ENCODE results near the gene ATXN10.

Gene ATXN10

DNA sequence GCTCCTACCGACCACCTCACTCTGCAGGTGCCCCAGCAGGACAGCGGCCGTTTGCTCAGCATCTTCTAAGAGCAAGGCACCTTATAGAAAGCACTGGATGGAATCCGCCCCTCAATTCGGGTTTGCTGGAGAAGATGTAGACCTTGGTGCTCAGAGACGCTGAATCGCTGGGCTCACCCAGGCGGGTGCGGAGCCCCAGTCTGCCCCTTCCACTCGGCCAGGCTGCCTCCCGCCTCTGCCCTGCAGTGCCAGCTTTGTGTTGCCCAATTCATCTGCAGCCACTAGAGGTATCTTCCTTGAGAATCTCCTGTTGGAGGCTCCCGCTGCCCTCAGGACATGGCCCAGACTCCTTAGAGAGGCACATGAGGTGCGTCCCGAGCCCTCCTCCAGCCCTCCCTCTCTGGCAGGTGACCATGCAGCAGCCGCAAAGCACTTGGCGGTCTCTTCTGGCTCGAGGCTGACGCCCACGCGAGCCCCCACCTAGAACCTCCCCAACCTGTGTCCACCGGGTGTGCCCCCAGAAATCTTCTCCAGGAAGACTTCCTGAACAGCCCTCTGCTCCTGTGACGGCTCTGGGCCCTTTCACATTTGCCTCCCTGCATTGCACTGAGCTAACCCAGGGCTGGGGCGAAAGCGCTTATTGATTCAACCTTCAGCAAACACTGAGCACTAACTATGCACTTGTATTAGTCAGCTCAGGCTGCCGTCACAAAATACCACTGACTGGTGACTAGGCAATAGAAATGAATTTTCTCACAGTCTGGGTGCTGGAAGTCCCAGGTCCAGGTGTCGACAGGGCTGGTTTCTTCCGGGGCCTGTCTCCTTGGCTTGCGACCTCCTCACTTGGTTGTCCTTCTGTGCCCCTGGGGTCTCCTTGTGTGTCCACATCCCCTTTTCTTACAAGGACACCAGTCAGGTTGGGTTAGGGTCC, 187.9 kb downstream of the ATXN10 start:
- in situ Hi-C loops (cut with MboI; ENCODE audit: low sequenced_read_pairs), result loop anchor here (10.0 kb wide), 1 partner anchor 105 kb away; no protein-coding TSS in a partner anchor
- Histone ChIP-seq H3K4me1 (no peaks in the 10 kb centered on the region), H3K9me3 (no peaks in the 10 kb centered on the region), H3K27me3 (ENCODE audit: low read depth) (no peaks in the 10 kb centered on the region), H3K4me3 (no peak overlapping the region), H3K36me3 (replicated peaks) (no peaks in the 10 kb centered on the region)
- DNase-seq (ENCODE audit: low spot score in 2 of 2), result no peak

DNA sequence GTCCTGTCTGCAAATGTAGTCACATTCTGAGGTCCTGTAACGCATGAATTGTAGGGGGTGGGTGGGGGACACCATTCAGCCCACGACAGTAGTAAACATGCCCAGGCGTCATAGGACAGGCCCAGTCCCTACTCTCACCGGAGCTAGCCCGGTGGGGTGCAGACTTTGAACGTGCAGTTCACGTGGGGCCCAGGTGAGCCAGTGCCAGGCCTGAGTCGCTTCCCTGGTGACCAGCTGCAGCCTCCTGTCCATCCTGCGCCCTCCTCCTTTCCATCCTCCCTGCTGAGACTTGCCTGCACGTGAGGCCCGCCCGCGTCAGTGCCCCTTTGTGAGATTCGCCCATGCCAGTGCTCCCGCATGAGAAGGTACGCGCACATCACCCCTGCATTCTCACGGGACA, 188.6 kb downstream of the ATXN10 start:
- no peak for DNase-seq (ENCODE audit: low spot score in 2 of 2)
- in situ Hi-C loops (cut with MboI; ENCODE audit: low sequenced_read_pairs), result loop anchor here (10.0 kb wide), 1 partner anchor 105 kb away; no protein-coding TSS in a partner anchor
- Histone ChIP-seq H3K4me1 (no peaks in the 10 kb centered on the region), H3K27me3 (ENCODE audit: low read depth) (no peaks in the 10 kb centered on the region), H3K36me3 (replicated peaks) (no peaks in the 10 kb centered on the region), H3K4me3 (no peak overlapping the region), H3K9me3 (no peaks in the 10 kb centered on the region)

DNA sequence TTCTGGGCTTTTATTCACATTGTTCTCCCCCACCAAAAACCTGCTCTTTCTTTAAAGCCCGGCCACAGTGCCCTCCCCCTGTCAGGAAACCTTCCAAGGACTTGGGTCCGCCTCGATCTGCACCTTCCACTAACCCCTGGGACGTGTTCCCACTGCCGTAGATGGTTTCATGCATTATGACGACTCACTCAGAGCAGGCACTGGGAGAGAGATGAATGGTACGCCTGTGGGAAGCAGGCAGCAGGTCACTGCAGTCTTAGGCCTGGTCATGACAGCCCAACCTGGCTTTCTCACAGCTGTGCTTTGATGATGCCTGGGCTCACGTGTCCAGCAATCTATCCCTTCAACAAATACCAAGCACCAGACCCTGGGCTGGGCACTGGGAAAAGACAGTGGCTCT, 189.6 kb downstream of the ATXN10 start:
- Histone ChIP-seq H3K4me1 (no peaks in the 10 kb centered on the region), H3K36me3 (replicated peaks) (no peaks in the 10 kb centered on the region), H3K4me3 (no peak overlapping the region), H3K9me3 (no peaks in the 10 kb centered on the region), H3K27me3 (ENCODE audit: low read depth) (no peaks in the 10 kb centered on the region)
- in situ Hi-C loops (cut with MboI; ENCODE audit: low sequenced_read_pairs), result loop anchor here (10.0 kb wide), 1 partner anchor 104 kb away; no protein-coding TSS in a partner anchor
- DNase-seq (ENCODE audit: low spot score in 2 of 2), result no peak

DNA sequence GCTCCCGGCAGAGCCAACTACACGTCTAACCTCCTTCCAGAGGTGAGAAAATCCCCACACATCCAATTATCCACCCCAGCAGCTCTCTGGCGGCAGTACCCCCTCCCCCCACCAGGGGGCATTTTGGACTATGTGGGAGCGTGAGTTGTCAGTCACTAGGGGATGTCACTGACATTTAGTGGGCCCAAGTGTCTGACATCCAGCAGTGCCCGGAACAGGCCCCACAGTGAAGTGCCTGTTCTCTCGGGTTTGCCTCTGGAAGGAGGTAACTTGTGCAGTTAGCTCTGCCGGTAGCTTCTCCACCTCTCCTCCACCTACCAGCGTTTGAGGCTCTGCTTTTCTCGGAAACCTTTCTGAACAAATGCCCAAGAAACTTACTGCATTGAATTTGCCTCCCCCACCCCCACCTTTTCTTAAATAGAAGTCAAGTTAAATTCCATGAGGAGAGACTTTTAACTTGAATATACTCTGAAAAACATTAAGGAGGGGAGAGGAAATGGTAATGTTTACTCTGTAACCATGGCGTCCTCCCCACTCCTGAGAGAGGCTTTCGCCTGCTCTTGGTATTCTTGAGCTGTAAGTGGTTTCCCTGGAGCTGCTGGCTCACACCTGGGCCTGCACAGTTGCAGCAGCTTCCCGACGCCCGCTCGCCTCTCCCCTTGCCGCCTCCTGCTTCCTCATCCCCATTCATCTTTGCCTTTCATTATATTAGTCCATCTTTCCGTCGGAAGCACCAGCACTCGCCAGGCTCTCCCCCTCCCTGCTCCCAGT, 192.5 kb downstream of the ATXN10 start:
- Histone ChIP-seq H3K27me3 (ENCODE audit: low read depth) (peaks cover 24% of the 10 kb centered on the region), H3K9me3 (no peaks in the 10 kb centered on the region), H3K36me3 (replicated peaks) (no peaks in the 10 kb centered on the region), H3K4me1 (no peaks in the 10 kb centered on the region), H3K4me3 (no peak overlapping the region)
- in situ Hi-C loops (cut with MboI; ENCODE audit: low sequenced_read_pairs), result loop anchor here (10.0 kb wide), 1 partner anchor 101 kb away; no protein-coding TSS in a partner anchor
- DNase-seq (ENCODE audit: low spot score in 2 of 2), result peak; percentile 62 to 90

DNA sequence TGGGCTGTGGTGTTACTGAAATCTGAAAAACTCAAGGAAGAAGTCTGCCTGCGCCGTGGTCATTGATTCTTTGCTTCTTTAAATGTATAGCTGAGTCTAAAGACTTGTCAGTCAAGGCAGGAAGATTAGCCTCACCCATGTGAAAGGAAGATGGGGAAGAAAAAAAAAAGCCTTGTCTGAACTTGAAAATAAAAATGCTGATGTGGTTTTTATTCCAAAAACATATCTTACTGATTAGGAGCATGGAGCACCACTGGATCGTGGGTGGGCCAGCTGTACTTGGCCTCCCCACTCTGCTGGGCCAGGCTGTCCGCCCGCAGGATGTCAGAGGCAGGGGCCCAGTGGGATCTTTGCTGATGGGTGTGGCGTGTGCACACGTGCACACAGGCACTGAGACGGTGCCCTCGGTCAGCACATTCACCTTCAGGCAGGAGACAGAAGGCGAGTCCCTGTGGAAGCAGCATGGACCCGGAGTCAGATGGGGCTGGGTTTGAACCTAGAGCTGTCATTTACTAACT, 193.4 kb downstream of the ATXN10 start:
- Histone ChIP-seq H3K36me3 (replicated peaks) (no peaks in the 10 kb centered on the region), H3K9me3 (no peaks in the 10 kb centered on the region), H3K4me1 (no peaks in the 10 kb centered on the region), H3K27me3 (ENCODE audit: low read depth) (peaks cover 30% of the 10 kb centered on the region), H3K4me3 (no peak overlapping the region)
- in situ Hi-C loops (cut with MboI; ENCODE audit: low sequenced_read_pairs), result loop anchor here (10.0 kb wide), 1 partner anchor 100 kb away; no protein-coding TSS in a partner anchor
- DNase-seq (ENCODE audit: low spot score in 2 of 2), result peak in 1 of 2 experiments; percentile 5

DNA sequence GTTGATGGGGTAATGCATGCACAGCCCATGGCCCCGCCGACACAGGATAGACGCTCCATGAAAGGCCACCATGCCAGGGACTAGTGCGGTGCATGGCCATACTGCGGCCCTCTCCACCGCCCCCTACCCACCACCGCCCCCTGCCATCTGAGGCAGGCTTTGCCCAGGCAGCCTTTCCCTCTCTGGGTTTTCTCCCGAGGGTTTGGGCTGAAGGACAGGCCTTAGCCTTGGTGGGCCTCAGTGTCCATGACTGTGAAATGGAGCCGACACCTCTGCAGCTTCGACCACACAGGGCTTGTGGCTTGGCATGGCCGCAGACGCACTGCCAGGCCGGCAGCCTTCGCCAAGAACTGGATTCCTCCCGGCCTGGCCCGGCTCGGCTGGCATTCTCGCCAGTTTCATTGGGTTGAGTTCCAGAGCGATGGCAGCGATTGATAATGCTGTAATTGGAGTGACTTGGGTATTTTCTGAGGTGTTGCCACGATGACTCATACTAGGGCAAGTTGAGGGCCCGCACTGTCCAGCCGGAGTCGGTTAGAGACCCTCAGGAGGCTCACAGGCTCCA, 194.0 kb downstream of the ATXN10 start:
- Histone ChIP-seq H3K4me1 (no peaks in the 10 kb centered on the region), H3K36me3 (replicated peaks) (no peaks in the 10 kb centered on the region), H3K9me3 (no peaks in the 10 kb centered on the region), H3K4me3 (no peak overlapping the region), H3K27me3 (ENCODE audit: low read depth) (peaks cover 30% of the 10 kb centered on the region)
- in situ Hi-C loops (cut with MboI; ENCODE audit: low sequenced_read_pairs), result loop anchor here (10.0 kb wide), 1 partner anchor 99 kb away; no protein-coding TSS in a partner anchor
- DNase-seq (ENCODE audit: low spot score in 2 of 2), result peak in 1 of 2 experiments; percentile 7

DNA sequence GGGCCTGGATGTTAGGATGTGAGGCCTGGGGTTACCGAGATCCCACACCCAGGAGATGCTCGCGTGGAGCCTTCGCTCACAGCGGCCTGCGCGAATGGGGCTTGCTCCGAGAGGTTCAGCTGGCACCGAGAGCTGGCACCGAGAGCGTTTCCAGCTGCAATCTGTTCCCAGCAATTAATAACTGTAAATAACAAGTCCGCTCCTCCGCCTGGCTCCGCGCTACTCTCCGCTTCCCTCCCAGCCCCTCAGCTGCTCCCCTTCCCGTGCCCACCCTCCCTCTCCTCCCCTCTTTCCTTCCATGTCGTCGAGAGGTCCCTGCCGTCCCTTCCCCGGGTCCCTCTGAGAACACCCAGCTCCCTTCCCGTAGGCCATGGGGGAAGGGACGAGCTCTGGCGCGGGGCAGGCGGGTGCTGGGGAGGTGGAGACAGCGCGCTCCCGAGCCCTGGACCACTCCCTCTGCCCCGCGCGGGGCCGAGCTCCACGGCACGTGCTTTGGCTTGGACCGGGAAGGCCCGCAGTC, 194.6 kb downstream of the ATXN10 start:
- in situ Hi-C loops (cut with MboI; ENCODE audit: low sequenced_read_pairs), result loop anchor here (10.0 kb wide), 1 partner anchor 99 kb away; no protein-coding TSS in a partner anchor
- peak in 1 of 2 experiments; percentile 6 for DNase-seq (ENCODE audit: low spot score in 2 of 2)
- H3K4me3 ChIP-seq, result no peak overlapping the region
- no peaks in the 10 kb centered on the region for H3K4me1 ChIP-seq
- peaks cover 30% of the 10 kb centered on the region for H3K27me3 ChIP-seq (ENCODE audit: low read depth)
- H3K36me3 ChIP-seq (replicated peaks), result no peaks in the 10 kb centered on the region
- H3K9me3 ChIP-seq, result no peaks in the 10 kb centered on the region

DNA sequence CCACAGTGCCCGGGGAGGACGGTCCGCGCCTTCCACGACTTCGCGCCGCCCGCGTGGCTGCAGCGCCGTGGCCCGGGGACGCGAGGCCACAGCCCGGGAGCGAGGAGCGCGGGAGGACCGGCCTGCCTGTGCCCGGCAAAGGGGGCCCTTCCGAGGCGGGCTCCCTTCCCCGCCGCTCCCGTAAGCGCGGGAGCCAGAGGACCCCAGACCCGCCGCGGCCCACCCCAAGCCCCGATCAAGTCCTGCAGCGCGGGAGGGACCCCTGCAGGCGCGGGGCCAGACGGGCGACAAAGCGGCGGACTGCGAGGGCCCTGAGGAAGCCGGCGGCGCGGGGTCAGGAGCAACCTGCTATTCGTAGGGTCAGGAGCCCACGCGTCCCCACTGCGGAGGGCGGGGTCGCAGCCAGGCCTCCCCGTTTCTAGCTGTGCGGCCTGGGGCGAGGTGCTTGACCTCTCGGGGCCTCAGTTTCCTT, 195.0 kb downstream of the ATXN10 start:
- Histone ChIP-seq H3K4me3 (no peak overlapping the region), H3K9me3 (no peaks in the 10 kb centered on the region), H3K27me3 (ENCODE audit: low read depth) (peaks cover 30% of the 10 kb centered on the region), H3K36me3 (replicated peaks) (no peaks in the 10 kb centered on the region), H3K4me1 (no peaks in the 10 kb centered on the region)
- DNase-seq (ENCODE audit: low spot score in 2 of 2), result no peak
- in situ Hi-C loops (cut with MboI; ENCODE audit: low sequenced_read_pairs), result loop anchor here (10.0 kb wide), 1 partner anchor 98 kb away; no protein-coding TSS in a partner anchor

DNA sequence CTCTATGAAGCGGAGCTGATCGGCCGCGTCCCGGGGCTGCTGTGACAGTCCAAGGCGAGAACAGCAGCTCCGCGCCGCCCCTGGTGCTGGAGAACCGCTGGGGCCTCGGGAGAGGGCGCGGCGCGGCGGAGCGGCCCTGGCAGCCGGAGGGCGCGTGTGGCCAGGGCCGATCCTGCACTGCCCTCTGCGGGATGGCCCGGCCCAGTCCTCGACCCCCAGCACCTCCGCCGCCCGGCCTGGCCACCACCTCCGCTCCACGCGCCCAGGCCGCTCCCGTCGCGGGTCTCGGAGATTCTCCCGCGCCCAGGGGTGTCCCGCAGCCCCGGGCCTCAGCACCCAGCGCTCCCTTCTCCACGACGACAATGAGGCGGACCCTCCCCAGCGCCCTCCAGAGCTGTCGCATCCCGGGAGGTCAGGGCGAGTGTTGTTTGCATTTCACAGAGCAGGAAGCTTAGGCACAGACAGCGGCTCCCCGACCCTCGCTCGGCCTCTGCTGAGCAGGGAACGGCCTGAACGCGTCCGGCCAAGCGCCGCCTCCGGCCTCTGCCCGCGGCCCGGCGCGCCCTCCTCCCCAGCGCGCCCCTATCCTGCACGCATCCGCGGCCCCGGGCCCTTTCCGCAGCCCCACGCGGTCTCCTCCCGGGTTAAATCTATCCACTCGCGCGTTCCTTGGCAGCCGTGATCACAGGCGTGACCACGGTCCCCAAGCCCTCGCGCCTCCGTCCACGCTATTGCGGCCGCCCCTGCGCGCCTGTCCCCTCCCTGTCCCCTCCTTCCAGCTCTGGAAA, 195.7 kb downstream of the ATXN10 start:
- in situ Hi-C loops (cut with MboI; ENCODE audit: low sequenced_read_pairs), result loop anchor here (10.0 kb wide), 1 partner anchor 97 kb away; no protein-coding TSS in a partner anchor
- Histone ChIP-seq H3K27me3 (ENCODE audit: low read depth) (peaks cover 30% of the 10 kb centered on the region), H3K9me3 (peaks cover under 1% of the 10 kb centered on the region), H3K36me3 (replicated peaks) (no peaks in the 10 kb centered on the region), H3K4me3 (no peak overlapping the region), H3K4me1 (no peaks in the 10 kb centered on the region)
- peak in 1 of 2 experiments; percentile 23 for DNase-seq (ENCODE audit: low spot score in 2 of 2)

DNA sequence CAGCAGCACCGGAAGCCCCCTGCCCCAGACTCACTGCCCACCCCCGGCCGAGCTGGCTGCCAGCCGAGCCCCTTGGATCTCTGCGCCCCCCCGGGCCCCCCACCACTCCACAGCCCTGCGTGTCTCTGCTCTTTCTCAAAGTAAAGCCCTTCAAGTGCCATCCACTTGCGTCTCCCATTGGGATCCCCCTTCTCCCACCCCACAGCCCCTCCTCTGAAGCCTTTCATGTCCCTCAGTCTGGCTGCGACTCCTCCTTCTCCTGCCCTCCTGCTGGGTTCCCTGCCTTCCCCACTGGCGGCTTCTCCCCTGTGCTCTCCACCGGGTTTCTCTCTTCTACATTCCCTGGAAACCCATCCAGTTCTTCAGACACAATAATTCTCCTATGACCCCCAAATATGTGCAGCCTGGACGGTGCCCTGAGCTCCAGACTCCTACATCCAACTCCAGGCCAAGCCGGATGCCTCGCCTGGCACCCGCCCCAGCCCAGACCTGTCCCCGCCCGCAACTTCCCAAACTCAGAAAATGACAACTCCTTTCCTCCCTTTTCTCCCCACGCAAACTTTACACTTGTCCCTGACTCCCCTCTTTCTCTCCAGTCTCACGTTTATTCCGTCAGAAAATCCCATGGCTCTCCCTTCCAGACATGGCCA, 196.4 kb downstream of the ATXN10 start:
- H3K27me3 ChIP-seq (ENCODE audit: low read depth), result peaks cover 30% of the 10 kb centered on the region
- H3K36me3 ChIP-seq (replicated peaks), result no peaks in the 10 kb centered on the region
- no peak overlapping the region for H3K4me3 ChIP-seq
- no peak for DNase-seq (ENCODE audit: low spot score in 2 of 2)
- no peaks in the 10 kb centered on the region for H3K4me1 ChIP-seq
- peaks cover 8% of the 10 kb centered on the region for H3K9me3 ChIP-seq
- in situ Hi-C loops (cut with MboI; ENCODE audit: low sequenced_read_pairs), result loop anchor here (10.0 kb wide), 1 partner anchor 97 kb away; no protein-coding TSS in a partner anchor

DNA sequence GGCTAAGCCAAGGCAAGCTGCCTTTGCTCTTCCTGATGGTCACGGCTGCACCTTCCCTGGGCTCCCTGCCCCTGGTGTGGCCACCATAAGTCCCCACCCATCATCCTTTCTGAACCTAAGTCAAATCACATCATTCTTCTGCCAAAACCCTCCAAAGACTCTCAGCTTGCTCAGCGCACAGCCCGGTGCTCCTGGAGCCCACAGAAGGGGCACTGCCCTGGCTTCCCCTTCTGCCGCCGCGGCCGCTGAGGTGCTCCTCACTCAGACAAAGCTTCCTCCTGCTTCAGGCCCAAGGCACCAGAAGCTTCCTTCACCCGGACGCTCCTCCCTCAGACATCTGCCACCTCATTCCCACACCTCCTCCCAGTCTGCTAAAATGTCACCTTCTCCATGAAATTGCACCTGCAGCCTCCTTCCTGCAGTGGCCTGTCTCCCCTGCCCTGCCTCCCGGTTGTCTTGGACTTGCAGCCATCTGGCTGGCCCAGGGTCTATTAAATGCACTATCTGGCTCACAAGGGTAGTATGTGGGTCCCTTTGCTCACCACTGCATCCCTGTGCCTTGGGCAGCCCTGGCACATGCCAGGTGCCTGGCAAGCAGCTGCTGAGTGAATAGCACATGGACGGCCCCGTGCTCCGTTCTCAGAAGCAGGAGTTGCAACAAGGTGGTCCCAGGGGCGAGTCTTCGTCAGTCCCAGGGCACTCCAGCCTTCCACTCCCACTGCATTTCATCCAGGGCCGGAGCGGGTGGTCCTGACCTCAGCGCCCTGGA, 197.1 kb downstream of the ATXN10 start:
- in situ Hi-C loops (cut with MboI; ENCODE audit: low sequenced_read_pairs), result loop anchor here (10.0 kb wide), 1 partner anchor 96 kb away; no protein-coding TSS in a partner anchor
- no peak for DNase-seq (ENCODE audit: low spot score in 2 of 2)
- peaks cover 33% of the 10 kb centered on the region for H3K27me3 ChIP-seq (ENCODE audit: low read depth)
- H3K36me3 ChIP-seq (replicated peaks), result no peaks in the 10 kb centered on the region
- H3K4me1 ChIP-seq, result no peaks in the 10 kb centered on the region
- no peak overlapping the region for H3K4me3 ChIP-seq
- H3K9me3 ChIP-seq, result peaks cover 8% of the 10 kb centered on the region
